GM18526 (cell line): Measurements from ENCODE around the gene ANKS6.

ENCODE experiments used
- POLR2A ChIP-seq: IDR thresholded peaks from 3 replicates; pipeline ENCODE4 v1.6.1; 2011; ENCODE audit not compliant: insufficient read length; ENCODE audit errors: extremely low read depth

ANKS6 gene

DNA sequence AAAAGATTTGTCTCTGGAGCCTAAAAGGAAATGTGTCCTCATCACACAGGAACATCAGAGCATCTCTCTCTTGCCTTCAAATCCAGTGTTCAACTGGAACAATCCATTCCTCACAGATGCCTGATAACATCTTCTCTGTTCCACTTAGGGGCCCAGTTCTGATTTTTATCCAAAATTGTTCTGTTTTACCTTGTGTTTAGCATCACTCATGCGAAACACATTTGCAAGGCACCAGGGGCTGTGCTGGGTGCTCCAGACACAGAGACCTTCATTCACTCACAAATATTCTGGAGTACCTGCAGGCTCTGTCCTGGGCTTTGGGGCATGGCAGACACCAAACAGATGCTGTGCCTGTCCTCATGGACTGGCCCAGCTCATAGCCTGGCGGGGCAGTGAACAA is 101.4 kb downstream of the ANKS6 start:
- no peak for TF ChIP-seq POLR2A

DNA sequence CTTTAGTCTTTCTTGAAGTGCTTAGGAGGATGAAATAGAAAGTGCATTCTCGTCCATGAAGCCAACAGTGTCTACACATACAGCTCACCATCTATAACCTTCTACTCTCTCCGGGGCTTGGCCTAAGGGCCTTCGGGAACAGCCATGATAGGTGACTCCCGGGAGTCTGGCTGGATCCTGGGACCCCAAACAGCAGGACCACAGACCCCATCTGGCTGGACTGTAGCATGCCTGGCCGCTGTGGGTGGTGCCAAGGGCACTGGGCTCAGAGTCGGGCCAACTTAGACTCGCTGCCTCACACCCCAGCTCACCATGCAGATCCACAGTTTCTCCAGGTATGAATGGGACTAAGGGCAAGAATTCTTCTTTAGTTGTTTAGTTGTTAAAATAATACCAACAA is 104.0 kb downstream of the ANKS6 start:
- TF ChIP-seq POLR2A: no peak

DNA sequence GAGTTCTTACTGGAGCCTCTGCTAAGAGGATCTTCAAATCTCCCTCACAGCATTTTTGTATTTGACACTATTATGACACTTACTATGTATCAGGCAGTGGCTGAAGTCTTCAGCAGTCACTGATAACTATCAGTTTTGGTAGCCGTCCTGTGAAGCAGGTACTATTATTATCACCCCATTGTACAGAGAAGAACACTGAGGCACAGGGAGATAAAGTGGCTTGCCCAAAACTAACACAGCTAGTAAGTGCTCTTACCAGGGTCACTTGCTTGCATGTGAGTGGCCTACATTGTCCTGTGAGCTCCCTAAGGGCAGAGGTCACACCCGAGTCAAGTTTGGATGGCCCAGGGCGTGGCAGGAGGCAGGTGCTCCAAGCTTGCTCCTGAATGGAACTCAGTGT is 104.5 kb downstream of the ANKS6 start:
- no peak for TF ChIP-seq POLR2A

DNA sequence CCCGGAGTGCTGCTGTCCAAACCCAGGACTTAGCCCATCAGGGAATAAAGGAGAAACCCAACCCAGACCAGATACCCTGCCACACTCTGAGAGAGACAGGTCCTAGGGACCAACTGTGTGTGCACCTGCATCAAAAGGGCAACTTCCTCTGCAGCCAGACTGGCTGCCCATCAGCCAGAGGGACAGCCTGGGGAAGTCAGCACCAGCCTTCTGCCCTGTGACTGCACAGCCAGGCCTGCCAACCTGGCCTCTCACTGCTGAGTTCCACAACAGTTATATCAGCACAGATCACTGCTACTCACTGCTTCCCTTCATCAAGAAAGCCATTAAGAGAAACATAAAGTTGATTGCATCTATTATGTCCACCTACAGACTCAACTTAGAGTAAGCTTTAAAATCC is 105.7 kb downstream of the ANKS6 start:
- TF ChIP-seq POLR2A: no peak

DNA sequence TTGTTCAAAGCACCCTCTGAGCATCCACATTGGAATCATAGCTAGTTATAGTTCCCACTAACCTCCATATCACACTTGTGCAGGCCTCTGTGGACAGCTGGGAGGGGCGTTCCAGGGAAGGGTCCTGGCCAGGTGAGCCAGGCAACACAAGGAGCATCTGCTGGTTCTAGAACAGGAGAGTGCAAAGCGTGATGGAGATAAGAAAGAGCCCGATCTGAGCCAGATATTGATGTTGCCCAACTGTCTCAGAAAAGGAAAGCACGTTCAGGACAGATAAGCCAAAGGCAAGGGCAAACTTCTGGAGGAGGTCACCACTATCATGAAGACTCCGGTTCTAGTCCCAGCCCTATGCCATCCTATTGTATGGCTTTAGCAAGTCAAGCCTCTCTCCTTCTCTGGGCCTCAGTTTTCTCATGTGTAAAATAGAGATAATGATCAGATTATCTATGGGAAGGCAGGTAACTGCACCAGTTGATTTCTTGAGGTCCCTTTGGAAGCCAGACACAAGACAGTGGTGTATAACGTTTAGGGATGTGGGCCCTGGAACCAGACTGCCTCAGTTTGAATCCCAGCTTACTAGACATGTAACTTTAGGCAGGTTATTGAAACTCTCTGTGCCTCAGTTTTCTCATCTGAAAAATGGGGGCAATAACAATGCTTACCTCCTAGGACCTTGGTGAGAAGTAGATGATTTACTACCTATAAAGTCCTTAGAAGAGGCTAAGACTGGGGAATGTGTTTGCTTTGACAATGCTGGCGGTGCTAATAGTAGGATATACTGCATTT is 107.5 kb downstream of the ANKS6 start:
- TF ChIP-seq POLR2A: no peak

DNA sequence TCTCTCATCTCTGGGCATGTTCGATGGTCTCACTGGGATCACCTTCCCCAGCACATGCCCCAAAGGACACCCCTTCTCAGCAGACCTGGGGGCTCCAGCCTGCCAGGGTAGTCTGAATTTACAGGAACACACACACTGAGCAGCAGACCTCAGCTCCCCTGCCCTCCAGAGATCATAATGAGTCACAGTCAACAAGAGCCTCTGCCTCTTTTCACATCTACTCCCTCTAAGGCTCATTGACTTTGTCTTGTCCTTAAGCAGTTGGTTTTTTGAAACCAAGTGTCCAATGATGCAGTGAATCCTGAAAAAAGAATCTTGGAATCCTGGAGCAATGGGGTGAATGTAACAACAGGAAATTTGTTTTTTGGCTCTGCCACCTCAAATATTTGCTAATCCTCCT is 108.4 kb downstream of the ANKS6 start:
- TF ChIP-seq POLR2A: no peak

DNA sequence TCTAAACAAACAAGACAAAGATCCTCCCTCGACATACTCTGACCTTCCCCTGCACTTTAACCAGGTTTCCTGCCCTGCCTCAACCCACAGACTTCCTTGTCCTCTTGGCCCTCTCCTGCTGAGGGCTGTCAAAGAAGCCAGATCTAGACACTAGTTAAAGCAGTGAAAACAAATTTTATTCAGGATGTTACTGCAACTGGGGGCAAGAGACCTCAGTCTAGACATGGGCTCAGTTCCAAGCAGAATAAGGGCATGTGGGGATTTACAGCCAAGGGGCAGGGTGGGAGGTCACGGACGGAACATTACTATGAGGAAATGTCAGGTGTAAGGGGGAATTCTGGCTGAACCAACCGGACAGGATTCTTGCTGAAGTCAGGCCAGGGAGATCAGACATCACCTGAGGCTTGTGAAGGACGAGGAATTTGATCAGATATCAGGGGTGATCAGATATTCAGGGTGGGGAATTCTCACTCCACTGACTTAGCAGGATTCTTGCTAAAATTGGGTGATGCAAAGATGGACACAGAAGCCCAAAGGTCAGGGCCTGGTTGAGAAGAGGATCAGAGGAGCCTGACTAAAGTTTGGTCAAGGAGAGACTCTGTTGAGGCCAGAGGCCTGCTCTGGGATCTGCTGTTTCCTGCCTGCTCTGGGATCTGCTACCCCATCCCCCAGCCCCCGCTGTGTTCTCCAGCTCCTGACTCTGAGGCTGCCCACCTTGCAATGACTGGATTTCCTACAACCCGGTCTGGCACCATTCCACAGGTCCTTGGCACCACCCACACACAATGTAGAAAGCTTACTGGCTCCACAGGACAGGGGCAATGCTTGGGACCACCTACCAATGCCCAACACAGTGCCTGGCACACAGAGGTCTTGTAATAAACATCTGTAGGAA is 109.1 kb downstream of the ANKS6 start:
- no peak for TF ChIP-seq POLR2A
